ENCODE measurements around the gene RAP1GAP2. TPM values are rescaled to one million over a fixed set of nuclear protein-coding genes. Genes with fewer than 3 reads are reported as not detected.

The RAP1GAP2 gene
- polyA plus RNA-seq, 1 of the 3 experiments (the other 2 are of a cell fraction) = 22.0 TPM

DNA sequence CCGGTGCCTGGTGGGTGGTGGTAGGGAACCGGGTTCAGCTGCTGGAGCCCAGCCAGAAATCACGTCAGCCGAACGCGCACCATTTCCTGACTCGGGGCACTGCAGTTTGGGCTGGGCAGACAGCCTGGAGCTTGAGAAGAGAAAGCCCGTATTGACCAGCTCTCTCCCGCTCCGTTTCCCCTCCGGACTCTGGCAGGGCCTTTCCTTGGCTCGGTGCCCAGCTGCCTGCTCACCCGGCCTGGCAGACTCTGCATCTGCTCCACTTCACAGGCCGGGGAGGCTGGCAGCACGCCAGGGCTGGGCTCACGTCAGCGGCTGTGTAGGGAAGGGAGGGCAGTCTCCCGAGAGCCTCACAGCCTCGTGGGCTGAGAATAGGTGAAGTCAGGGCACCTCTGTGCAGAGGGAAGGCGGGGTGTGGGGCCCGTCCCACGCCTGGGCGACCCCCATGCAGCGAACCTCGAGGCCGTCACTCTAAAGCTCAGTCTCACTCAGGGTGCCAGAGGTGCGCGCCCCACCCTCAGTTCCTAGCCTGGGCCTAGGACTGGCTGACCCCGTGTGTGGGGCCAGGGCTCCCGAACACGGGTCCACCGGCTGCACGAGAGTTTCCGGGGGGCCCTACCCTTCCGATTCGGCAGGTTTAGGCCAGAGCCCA, 208.0 kb downstream of the RAP1GAP2 start:
- Histone ChIP-seq H3F3A (replicated peaks; ENCODE audit: insufficient read depth) (peaks cover 13% of the 10 kb centered on the region), H3K4me1 (ENCODE audit: control insufficient read depth in 1 of 2, insufficient read depth in 2 of 2, low read depth in 1 of 2, low read length in 1 of 2) (peaks cover 34 to 42% of the 10 kb centered on the region in 2 experiments), H2AFZ (ENCODE audit: low read depth) (peak overlapping the region; percentile 48; the same call in 1 of the 2 replicates), H3K9me3 (no peaks in the 10 kb centered on the region), H3K9me2 (no peaks in the 10 kb centered on the region), H3K27me3 (ENCODE audit: insufficient read depth) (no peaks in the 10 kb centered on the region), H4K20me1 (ENCODE audit: insufficient read depth) (no peaks in the 10 kb centered on the region), H3K9ac (peak overlapping the region; percentile 73), H3K36me3 (replicated peaks in 1 of 2; ENCODE audit: control insufficient read depth in 1 of 2, insufficient read depth in 2 of 2, low read length in 1 of 2) (peaks cover 0 to 17% of the 10 kb centered on the region in 2 experiments), H3K27ac (ENCODE audit: low read depth in 2 of 2, low read length in 1 of 2) (peak overlapping the region; percentile 88 to 96), H3K4me2 (peak overlapping the region; percentile 72; the same call in 1 of the 2 replicates), H3K4me3 (ENCODE audit: low read depth in 2 of 2, low read length in 1 of 2) (0 out of 4 replicates have a peak overlapping the region, but pooled peaks of 1 of the 2 experiments have one; percentile 6), H3K79me2 (ENCODE audit: insufficient read depth) (peaks cover 8% of the 10 kb centered on the region; the same call in 1 of the 2 replicates)
- ChIA-PET CTCF (interaction anchor here (0.7 to 15.8 kb wide), 14 partner anchors 8 to 218 kb away, joined by 3 to 238 read pairs (median 4); no protein-coding TSS in a partner anchor), POLR2A (interaction anchor here (0.9 to 2.5 kb wide), 14 partner anchors 21 to 160 kb away, joined by 3 to 15 read pairs (median 4); no protein-coding TSS in a partner anchor)
- peak; percentile 97 for DNase-seq
- whole genome bisulfite sequencing (ENCODE audit: low lambda C conversion rate) = 0% methylated on average over 8 of the region's 36 CpGs
- no peak for TF ChIP-seq MEF2A (IDR thresholded peaks at IDR 0.05; ENCODE audit: borderline replicate concordance, low read depth)
- TF ChIP-seq TAF1 (IDR thresholded peaks at IDR 0.05; ENCODE audit: borderline replicate concordance, low read depth, low read length) = peak; percentile 53; the same call in 1 of the 2 replicates
- peak; percentile 90 for TF ChIP-seq FOXJ3 (CRISPR knock-in tag; IDR thresholded peaks at IDR 0.05)
- 0 out of 2 replicates have a peak, but pooled peaks have one; percentile 9 for TF ChIP-seq SMC3 (IDR thresholded peaks at IDR 0.05; ENCODE audit: low read depth, low read length)
- TF ChIP-seq GATA2 (CRISPR knock-in tag; IDR thresholded peaks at IDR 0.05) = no peak
- TF ChIP-seq, protein P1, sequence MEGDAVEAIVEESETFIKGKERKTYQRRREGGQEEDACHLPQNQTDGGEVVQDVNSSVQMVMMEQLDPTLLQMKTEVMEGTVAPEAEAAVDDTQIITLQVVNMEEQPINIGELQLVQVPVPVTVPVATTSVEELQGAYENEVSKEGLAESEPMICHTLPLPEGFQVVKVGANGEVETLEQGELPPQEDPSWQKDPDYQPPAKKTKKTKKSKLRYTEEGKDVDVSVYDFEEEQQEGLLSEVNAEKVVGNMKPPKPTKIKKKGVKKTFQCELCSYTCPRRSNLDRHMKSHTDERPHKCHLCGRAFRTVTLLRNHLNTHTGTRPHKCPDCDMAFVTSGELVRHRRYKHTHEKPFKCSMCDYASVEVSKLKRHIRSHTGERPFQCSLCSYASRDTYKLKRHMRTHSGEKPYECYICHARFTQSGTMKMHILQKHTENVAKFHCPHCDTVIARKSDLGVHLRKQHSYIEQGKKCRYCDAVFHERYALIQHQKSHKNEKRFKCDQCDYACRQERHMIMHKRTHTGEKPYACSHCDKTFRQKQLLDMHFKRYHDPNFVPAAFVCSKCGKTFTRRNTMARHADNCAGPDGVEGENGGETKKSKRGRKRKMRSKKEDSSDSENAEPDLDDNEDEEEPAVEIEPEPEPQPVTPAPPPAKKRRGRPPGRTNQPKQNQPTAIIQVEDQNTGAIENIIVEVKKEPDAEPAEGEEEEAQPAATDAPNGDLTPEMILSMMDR (IDR thresholded peaks at IDR 0.05) = no peak
- TF ChIP-seq, protein P2, sequence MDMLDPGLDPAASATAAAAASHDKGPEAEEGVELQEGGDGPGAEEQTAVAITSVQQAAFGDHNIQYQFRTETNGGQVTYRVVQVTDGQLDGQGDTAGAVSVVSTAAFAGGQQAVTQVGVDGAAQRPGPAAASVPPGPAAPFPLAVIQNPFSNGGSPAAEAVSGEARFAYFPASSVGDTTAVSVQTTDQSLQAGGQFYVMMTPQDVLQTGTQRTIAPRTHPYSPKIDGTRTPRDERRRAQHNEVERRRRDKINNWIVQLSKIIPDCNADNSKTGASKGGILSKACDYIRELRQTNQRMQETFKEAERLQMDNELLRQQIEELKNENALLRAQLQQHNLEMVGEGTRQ (IDR thresholded peaks at IDR 0.05; ENCODE audit: borderline replicate concordance, low read depth, low read length) = no peak
- peak; percentile 59; the same call in 1 of the 2 replicates for TF ChIP-seq SIN3A (IDR thresholded peaks at IDR 0.05; ENCODE audit: borderline replicate concordance, low read depth, low read length)
- TF ChIP-seq YY1 (IDR thresholded peaks at IDR 0.05; ENCODE audit: low read depth) = 0 out of 2 replicates have a peak, but pooled peaks have one; percentile 30
- no peak for TF ChIP-seq EZH2phosphoT487 (IDR thresholded peaks at IDR 0.05; ENCODE audit: borderline replicate concordance, low read depth)
- peak; percentile 83 for TF ChIP-seq POLR2AphosphoS5 (IDR thresholded peaks at IDR 0.05; ENCODE audit: low read depth, low read length)
- TF ChIP-seq JUND (IDR thresholded peaks at IDR 0.05) = peak; percentile 70
- TF ChIP-seq FOSL2 (IDR thresholded peaks at IDR 0.05; ENCODE audit: borderline replicate concordance, low read depth) = peak; percentile 76
- TF ChIP-seq, protein P3, sequence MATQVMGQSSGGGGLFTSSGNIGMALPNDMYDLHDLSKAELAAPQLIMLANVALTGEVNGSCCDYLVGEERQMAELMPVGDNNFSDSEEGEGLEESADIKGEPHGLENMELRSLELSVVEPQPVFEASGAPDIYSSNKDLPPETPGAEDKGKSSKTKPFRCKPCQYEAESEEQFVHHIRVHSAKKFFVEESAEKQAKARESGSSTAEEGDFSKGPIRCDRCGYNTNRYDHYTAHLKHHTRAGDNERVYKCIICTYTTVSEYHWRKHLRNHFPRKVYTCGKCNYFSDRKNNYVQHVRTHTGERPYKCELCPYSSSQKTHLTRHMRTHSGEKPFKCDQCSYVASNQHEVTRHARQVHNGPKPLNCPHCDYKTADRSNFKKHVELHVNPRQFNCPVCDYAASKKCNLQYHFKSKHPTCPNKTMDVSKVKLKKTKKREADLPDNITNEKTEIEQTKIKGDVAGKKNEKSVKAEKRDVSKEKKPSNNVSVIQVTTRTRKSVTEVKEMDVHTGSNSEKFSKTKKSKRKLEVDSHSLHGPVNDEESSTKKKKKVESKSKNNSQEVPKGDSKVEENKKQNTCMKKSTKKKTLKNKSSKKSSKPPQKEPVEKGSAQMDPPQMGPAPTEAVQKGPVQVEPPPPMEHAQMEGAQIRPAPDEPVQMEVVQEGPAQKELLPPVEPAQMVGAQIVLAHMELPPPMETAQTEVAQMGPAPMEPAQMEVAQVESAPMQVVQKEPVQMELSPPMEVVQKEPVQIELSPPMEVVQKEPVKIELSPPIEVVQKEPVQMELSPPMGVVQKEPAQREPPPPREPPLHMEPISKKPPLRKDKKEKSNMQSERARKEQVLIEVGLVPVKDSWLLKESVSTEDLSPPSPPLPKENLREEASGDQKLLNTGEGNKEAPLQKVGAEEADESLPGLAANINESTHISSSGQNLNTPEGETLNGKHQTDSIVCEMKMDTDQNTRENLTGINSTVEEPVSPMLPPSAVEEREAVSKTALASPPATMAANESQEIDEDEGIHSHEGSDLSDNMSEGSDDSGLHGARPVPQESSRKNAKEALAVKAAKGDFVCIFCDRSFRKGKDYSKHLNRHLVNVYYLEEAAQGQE (IDR thresholded peaks at IDR 0.05; ENCODE audit: low read depth, low read length) = no peak
- TF ChIP-seq, protein P4, sequence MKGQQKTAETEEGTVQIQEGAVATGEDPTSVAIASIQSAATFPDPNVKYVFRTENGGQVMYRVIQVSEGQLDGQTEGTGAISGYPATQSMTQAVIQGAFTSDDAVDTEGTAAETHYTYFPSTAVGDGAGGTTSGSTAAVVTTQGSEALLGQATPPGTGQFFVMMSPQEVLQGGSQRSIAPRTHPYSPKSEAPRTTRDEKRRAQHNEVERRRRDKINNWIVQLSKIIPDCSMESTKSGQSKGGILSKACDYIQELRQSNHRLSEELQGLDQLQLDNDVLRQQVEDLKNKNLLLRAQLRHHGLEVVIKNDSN (IDR thresholded peaks at IDR 0.05; ENCODE audit: borderline replicate concordance, low read depth) = peak; percentile 45; the same call in 1 of the 2 replicates
- TF ChIP-seq RFX5 (IDR thresholded peaks at IDR 0.05; ENCODE audit: low read length) = no peak
- no peak for TF ChIP-seq GABPA (IDR thresholded peaks at IDR 0.05; ENCODE audit: low read depth)
- no peak; the same call in none of the 2 replicates for TF ChIP-seq RAD21 (IDR thresholded peaks at IDR 0.05; ENCODE audit: low read length)
- TF ChIP-seq MXI1 (IDR thresholded peaks at IDR 0.05; ENCODE audit: low read depth, low read length) = peak; percentile 80
- peak; percentile 73 for TF ChIP-seq PBX3 (IDR thresholded peaks at IDR 0.05)
- peak; percentile 95 for TF ChIP-seq TCF12 (IDR thresholded peaks at IDR 0.05)
- TF ChIP-seq, protein P5, sequence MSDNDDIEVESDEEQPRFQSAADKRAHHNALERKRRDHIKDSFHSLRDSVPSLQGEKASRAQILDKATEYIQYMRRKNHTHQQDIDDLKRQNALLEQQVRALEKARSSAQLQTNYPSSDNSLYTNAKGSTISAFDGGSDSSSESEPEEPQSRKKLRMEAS (IDR thresholded peaks at IDR 0.05; ENCODE audit: low read depth) = peak; percentile 94
- peak; percentile 79; the same call in 1 of the 2 replicates for TF ChIP-seq FOXM1 (IDR thresholded peaks at IDR 0.05; ENCODE audit: low read depth)

All from SK-N-SH (cell line).